ENCODE data around the gene UBR1. TPM values are rescaled to one million over a fixed set of nuclear protein-coding genes. Genes with fewer than 3 reads are reported as not detected.
A peak's percentile ranks its signal among the peaks of the same experiment; 100 is the strongest.

UBR1 gene
- total RNA-seq, 4 donors from 2014 or later: 28.8 to 42.0 (median 31.0) TPM

GRCh38 chr15:42929306-42929848 is 176.5 kb downstream of the UBR1 start:
- 46 to 52% methylated on average over 2 of the region's 2 CpGs for WGBS, 2 donors
- no peak overlapping the region for H3K27ac ChIP-seq

GRCh38 chr15:42921342-42921731 is 184.5 kb downstream of the UBR1 start:
- H3K27ac ChIP-seq: peak overlapping the region; percentile 60 to 92 (median 66)

More at GRCh38 chr15:42929306-42929848, 176.5 kb downstream of the UBR1 start:
- Histone ChIP-seq H3K4me1 (no peaks in the 10 kb centered on the region), H3K36me3 (no peaks in the 10 kb centered on the region), H3K27me3 (no peaks in the 10 kb centered on the region), H3K9me3 (no peaks in the 10 kb centered on the region), H3K4me3 (no peak overlapping the region)
- DNase-seq (ENCODE audit: low spot score in 2 of 2): no peak
- TF ChIP-seq POLR2A (IDR thresholded peaks at IDR 0.05) (no peak), EP300 (IDR thresholded peaks at IDR 0.05) (no peak), CTCF (IDR thresholded peaks at IDR 0.05) (no peak)

GRCh38 chr15:42920519-42921341 is 185.1 kb downstream of the UBR1 start, which contains the start of gene TTBK2:
TSS of gene TTBK2 (minus strand) at chr15:42920778. CDS start at chr15:42878617, 42,161 bp downstream.
- peak; percentile 94 to 97 for DNase-seq (ENCODE audit: low spot score in 2 of 2)
- no peaks in the 10 kb centered on the region for H3K27me3 ChIP-seq
- peak in 3 of 5 experiments; percentile 26 to 54 (median 36) for TF ChIP-seq CTCF (IDR thresholded peaks at IDR 0.05)
- TF ChIP-seq EP300 (IDR thresholded peaks at IDR 0.05): peak; percentile 63 to 73
- TF ChIP-seq POLR2A (IDR thresholded peaks at IDR 0.05): peak; percentile 11 to 75
- no peaks in the 10 kb centered on the region for H3K36me3 ChIP-seq
- WGBS, 2 donors: 1% methylated on average over 32 to 35 of the region's 72 CpGs
- H3K4me3 ChIP-seq: peak within 1 kb of the TSS; percentile 88 to 100 (median 94)
- peak within 1 kb of the TSS; percentile 89 to 95 (median 92) for H3K27ac ChIP-seq
- peaks cover 0 to 26% (median 11%) of the 10 kb centered on the region in 4 donors for H3K4me1 ChIP-seq
- no peaks in the 10 kb centered on the region for H3K9me3 ChIP-seq

More at GRCh38 chr15:42921342-42921731, 184.5 kb downstream of the UBR1 start:
- TF ChIP-seq CTCF (IDR thresholded peaks at IDR 0.05): no peak
- no peak for TF ChIP-seq EP300 (IDR thresholded peaks at IDR 0.05)
- no peak for TF ChIP-seq POLR2A (IDR thresholded peaks at IDR 0.05)
- Histone ChIP-seq H3K27me3 (no peaks in the 10 kb centered on the region), H3K36me3 (no peaks in the 10 kb centered on the region), H3K9me3 (no peaks in the 10 kb centered on the region), H3K4me3 (peak overlapping the region; percentile 88 to 100 (median 94)), H3K4me1 (peaks cover 0 to 26% (median 11%) of the 10 kb centered on the region in 4 donors)
- DNase-seq (ENCODE audit: low spot score in 2 of 2): peak in 1 of 2 donors; percentile 26
- WGBS, 2 donors: 3 to 5% methylated on average over 19 of the region's 19 CpGs

- 0 to 3% methylated on average over 18 to 33 of the region's 40 CpGs for WGBS, 2 donors
- TF ChIP-seq EP300 (IDR thresholded peaks at IDR 0.05): peak in 1 of 2 donors; percentile 14
- TF ChIP-seq POLR2A (IDR thresholded peaks at IDR 0.05): no peak
- no peak for TF ChIP-seq CTCF (IDR thresholded peaks at IDR 0.05)
- Histone ChIP-seq H3K27me3 (no peaks in the 10 kb centered on the region), H3K4me1 (peaks cover 0 to 26% (median 11%) of the 10 kb centered on the region in 4 donors), H3K27ac (peak overlapping the region; percentile 89 to 95 (median 92)), H3K36me3 (no peaks in the 10 kb centered on the region), H3K9me3 (no peaks in the 10 kb centered on the region), H3K4me3 (peak overlapping the region; percentile 88 to 100 (median 94))
- DNase-seq (ENCODE audit: low spot score in 2 of 2): peak in 1 of 2 donors; percentile 24
These were observed 185.9 kb downstream of the UBR1 start for GRCh38 chr15:42919799-42920518.

All from tibial nerve (tissue), 4 donors.